ENCODE data around the gene GNB1L.

- TF ChIP-seq CTCF (IDR thresholded peaks at IDR 0.05), result no peak
- TF ChIP-seq POLR2A (IDR thresholded peaks at IDR 0.05), result no peak
Measured at GRCh38 chr22:19857382-19857781, 2.7 kb upstream of the GNB1L start.
